ENCODE results near the gene LTA.
"Not testable (repeated sequence)": the region's sequence is repeated elsewhere in the genome, so short reads cannot be mapped to it uniquely, and the experiment has no call there.

Gene LTA

GRCh38 chr6:31548544-31548873, 23.6 kb upstream of the LTA start:
- Mint-ChIP-seq H3K27ac (peak overlapping the region; percentile 29), H3K9me3 (no peaks in the 10 kb centered on the region), H3K27me3 (no peaks in the 10 kb centered on the region), H3K4me1 (peaks cover 60% of the 10 kb centered on the region), H3K36me3 (ENCODE audit: low read depth) (peaks cover 16% of the 10 kb centered on the region), H3K4me3 (peak overlapping the region; percentile 86)
- no peak for ATAC-seq
- DNase-seq: no peak

- not testable (repeated sequence) for H3K27ac Mint-ChIP-seq
Observed at GRCh38 chr6:31551371-31551770, 20.7 kb upstream of the LTA start.

GRCh38 chr6:31556307-31556706, 15.8 kb upstream of the LTA start:
- Mint-ChIP-seq H3K9me3 (no peaks in the 10 kb centered on the region), H3K36me3 (ENCODE audit: low read depth) (peaks cover 33% of the 10 kb centered on the region), H3K4me3 (no peak overlapping the region), H3K27ac (peak overlapping the region; percentile 44), H3K4me1 (peaks cover 80% of the 10 kb centered on the region), H3K27me3 (peaks cover 4% of the 10 kb centered on the region)
- DNase-seq (no peak), ATAC-seq (no peak)

More at GRCh38 chr6:31551371-31551770, 20.7 kb upstream of the LTA start:
- H3K27me3 Mint-ChIP-seq, H3K9me3 Mint-ChIP-seq: not testable (repeated sequence)
- peak; percentile 63 for DNase-seq
- peaks cover 22% of the 10 kb centered on the region for H3K36me3 Mint-ChIP-seq (ENCODE audit: low read depth)
- ATAC-seq: peak; percentile 27
- peak overlapping the region; percentile 48 for H3K4me3 Mint-ChIP-seq
- peaks cover 69% of the 10 kb centered on the region for H3K4me1 Mint-ChIP-seq

GRCh38 chr6:31557443-31558317, 14.4 kb upstream of the LTA start:
- H3K4me1 Mint-ChIP-seq: peaks cover 84% of the 10 kb centered on the region
- H3K9me3 Mint-ChIP-seq: no peaks in the 10 kb centered on the region
- DNase-seq (no peak), ATAC-seq (no peak)
- peaks cover 35% of the 10 kb centered on the region for H3K36me3 Mint-ChIP-seq (ENCODE audit: low read depth)
- peak overlapping the region; percentile 96 for H3K27ac Mint-ChIP-seq
- H3K4me3 Mint-ChIP-seq: no peak overlapping the region
- peaks cover 4% of the 10 kb centered on the region for H3K27me3 Mint-ChIP-seq

- peaks cover 88% of the 10 kb centered on the region for H3K4me1 Mint-ChIP-seq
- DNase-seq: no peak
- peak overlapping the region; percentile 96 for H3K27ac Mint-ChIP-seq
Observed at GRCh38 chr6:31558318-31558625, 13.8 kb upstream of the LTA start.

GRCh38 chr6:31558631-31559500, 13.2 kb upstream of the LTA start:
- peak overlapping the region; percentile 96 for H3K27ac Mint-ChIP-seq
- H3K4me1 Mint-ChIP-seq: peaks cover 92% of the 10 kb centered on the region
- H3K9me3 Mint-ChIP-seq: no peaks in the 10 kb centered on the region
- peaks cover 4% of the 10 kb centered on the region for H3K27me3 Mint-ChIP-seq
- peak; percentile 74 for DNase-seq
- peak; percentile 55 for ATAC-seq
- H3K36me3 Mint-ChIP-seq (ENCODE audit: low read depth): peaks cover 39% of the 10 kb centered on the region
- H3K4me3 Mint-ChIP-seq: peak overlapping the region; percentile 63

More at GRCh38 chr6:31558318-31558625, 13.8 kb upstream of the LTA start:
- Mint-ChIP-seq H3K9me3 (no peaks in the 10 kb centered on the region), H3K27me3 (peaks cover 4% of the 10 kb centered on the region), H3K36me3 (ENCODE audit: low read depth) (peaks cover 36% of the 10 kb centered on the region), H3K4me3 (peak overlapping the region; percentile 63)
- ATAC-seq: no peak

- Mint-ChIP-seq H3K27ac (peak overlapping the region; percentile 96), H3K4me3 (peak overlapping the region; percentile 63), H3K36me3 (ENCODE audit: low read depth) (peaks cover 39% of the 10 kb centered on the region), H3K27me3 (peaks cover 4% of the 10 kb centered on the region), H3K4me1 (peaks cover 88% of the 10 kb centered on the region), H3K9me3 (no peaks in the 10 kb centered on the region)
- DNase-seq (no peak), ATAC-seq (peak; percentile 10)
Observed at GRCh38 chr6:31559606-31559957, 12.5 kb upstream of the LTA start.

GRCh38 chr6:31559958-31560696, 12.0 kb upstream of the LTA start:
- Mint-ChIP-seq H3K4me3 (peak overlapping the region; percentile 63), H3K4me1 (peaks cover 89% of the 10 kb centered on the region), H3K36me3 (ENCODE audit: low read depth) (peaks cover 39% of the 10 kb centered on the region), H3K9me3 (no peaks in the 10 kb centered on the region), H3K27ac (peak overlapping the region; percentile 96), H3K27me3 (peaks cover 4% of the 10 kb centered on the region)
- peak; percentile 71 for DNase-seq
- ATAC-seq: peak; percentile 47

GRCh38 chr6:31560697-31561058, 11.4 kb upstream of the LTA start:
- Mint-ChIP-seq H3K27ac (peak overlapping the region; percentile 96), H3K27me3 (peaks cover 4% of the 10 kb centered on the region), H3K9me3 (no peaks in the 10 kb centered on the region), H3K36me3 (ENCODE audit: low read depth) (peaks cover 45% of the 10 kb centered on the region), H3K4me1 (peaks cover 95% of the 10 kb centered on the region), H3K4me3 (peak overlapping the region; percentile 63)
- DNase-seq: no peak
- ATAC-seq: no peak

GRCh38 chr6:31567531-31568370, 4.3 kb upstream of the LTA start:
- Mint-ChIP-seq H3K36me3 (ENCODE audit: low read depth) (peaks cover 20% of the 10 kb centered on the region), H3K4me3 (peak overlapping the region; percentile 46), H3K27ac (peak overlapping the region; percentile 85), H3K9me3 (no peaks in the 10 kb centered on the region), H3K4me1 (peaks cover 86% of the 10 kb centered on the region), H3K27me3 (no peaks in the 10 kb centered on the region)
- ATAC-seq: peak; percentile 14
- no peak for DNase-seq

GRCh38 chr6:31568537-31568961, 3.5 kb upstream of the LTA start:
- peaks cover 86% of the 10 kb centered on the region for H3K4me1 Mint-ChIP-seq
- no peaks in the 10 kb centered on the region for H3K9me3 Mint-ChIP-seq
- H3K4me3 Mint-ChIP-seq: peak overlapping the region; percentile 46
- ATAC-seq: peak; percentile 66
- H3K36me3 Mint-ChIP-seq (ENCODE audit: low read depth): peaks cover 24% of the 10 kb centered on the region
- H3K27ac Mint-ChIP-seq: peak overlapping the region; percentile 85
- H3K27me3 Mint-ChIP-seq: no peaks in the 10 kb centered on the region
- peak; percentile 69 for DNase-seq

GRCh38 chr6:31569861-31570536, 2.1 kb upstream of the LTA start:
- Mint-ChIP-seq H3K27ac (peak overlapping the region; percentile 72), H3K9me3 (no peaks in the 10 kb centered on the region), H3K27me3 (no peaks in the 10 kb centered on the region), H3K4me3 (peak overlapping the region; percentile 10), H3K4me1 (peaks cover 90% of the 10 kb centered on the region), H3K36me3 (ENCODE audit: low read depth) (peaks cover 24% of the 10 kb centered on the region)
- DNase-seq (no peak), ATAC-seq (no peak)

Measured in activated naive CD8-positive, alpha-beta T cell treated with anti-CD3 and anti-CD28 coated beads, Interleukin-2, amount 50 U/mL, for 24 hours (primary cell).